Measurements from ENCODE around the gene WNT2B.

Gene WNT2B

GRCh38 chr1:112529301-112529700, 20.5 kb downstream of the WNT2B start:
- DNase-seq (ENCODE audit: low read depth): no peak

DNA sequence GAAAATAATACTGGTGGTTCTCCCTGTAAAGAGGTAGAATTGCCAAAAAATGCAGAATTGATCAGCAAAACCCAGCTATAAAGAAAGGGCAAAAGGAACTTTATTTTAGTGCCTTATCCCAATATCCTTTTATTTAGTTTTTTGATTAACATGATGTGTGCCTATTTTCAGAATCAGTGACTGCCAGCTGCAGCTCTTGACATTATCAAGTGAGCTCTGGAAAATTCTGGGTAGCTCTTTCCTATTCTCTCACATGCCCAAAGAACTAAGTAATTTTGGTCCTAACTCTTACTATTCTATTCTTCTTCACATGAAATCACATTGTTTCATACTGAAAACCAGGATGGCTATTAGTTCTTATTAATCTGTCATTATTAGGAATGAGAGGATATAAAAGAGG, 22.1 kb downstream of the WNT2B start:
- DNase-seq (ENCODE audit: low read depth): no peak

- no peak for DNase-seq (ENCODE audit: low read depth)
These were observed 23.3 kb downstream of the WNT2B start for GRCh38 chr1:112532064-112532463.

GRCh38 chr1:112533029-112533428, 24.3 kb downstream of the WNT2B start:
- peak; percentile 72 for DNase-seq (ENCODE audit: low read depth)

DNA sequence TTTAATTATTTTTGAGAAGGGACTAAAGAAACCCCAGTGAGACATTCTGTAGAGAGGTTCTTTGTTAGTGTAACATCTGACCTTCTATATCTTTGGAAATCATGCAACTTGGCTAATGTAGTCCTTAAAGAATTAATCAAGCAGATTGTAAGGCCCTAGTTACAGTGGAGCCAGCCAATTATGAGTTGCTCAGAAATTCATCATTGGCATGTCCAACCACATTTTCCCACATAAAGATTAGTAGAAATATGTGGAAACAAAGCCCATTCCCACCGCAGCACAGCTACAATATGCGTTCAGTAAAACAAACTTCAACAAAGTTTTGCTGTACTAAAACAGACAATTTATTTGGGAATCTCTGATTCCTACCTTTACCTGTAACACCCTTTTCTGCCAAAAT, 27.8 kb downstream of the WNT2B start:
- DNase-seq (ENCODE audit: low read depth): no peak

- no peak for DNase-seq (ENCODE audit: low read depth)
These were observed 28.7 kb downstream of the WNT2B start for GRCh38 chr1:112537456-112537855.

DNA sequence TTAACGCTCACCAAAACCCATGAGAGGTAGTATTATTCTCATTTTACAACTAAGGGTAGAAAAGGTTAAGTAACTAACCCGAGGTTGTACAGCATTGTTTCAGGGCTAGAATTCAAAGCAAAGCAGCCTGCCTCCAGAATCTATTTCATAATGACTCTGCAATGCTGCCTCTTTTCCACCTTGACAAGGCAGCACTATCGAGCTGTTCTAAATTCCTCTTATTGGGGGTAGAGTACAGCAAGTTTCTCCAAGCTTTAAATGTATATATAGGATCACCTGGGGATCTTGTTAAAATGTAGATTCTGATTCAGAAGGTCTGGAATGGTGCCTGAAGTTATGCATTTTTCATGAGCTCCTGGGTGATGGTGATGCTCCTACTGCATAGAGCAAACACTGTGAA, 30.1 kb downstream of the WNT2B start:
- no peak for DNase-seq (ENCODE audit: low read depth)

DNA sequence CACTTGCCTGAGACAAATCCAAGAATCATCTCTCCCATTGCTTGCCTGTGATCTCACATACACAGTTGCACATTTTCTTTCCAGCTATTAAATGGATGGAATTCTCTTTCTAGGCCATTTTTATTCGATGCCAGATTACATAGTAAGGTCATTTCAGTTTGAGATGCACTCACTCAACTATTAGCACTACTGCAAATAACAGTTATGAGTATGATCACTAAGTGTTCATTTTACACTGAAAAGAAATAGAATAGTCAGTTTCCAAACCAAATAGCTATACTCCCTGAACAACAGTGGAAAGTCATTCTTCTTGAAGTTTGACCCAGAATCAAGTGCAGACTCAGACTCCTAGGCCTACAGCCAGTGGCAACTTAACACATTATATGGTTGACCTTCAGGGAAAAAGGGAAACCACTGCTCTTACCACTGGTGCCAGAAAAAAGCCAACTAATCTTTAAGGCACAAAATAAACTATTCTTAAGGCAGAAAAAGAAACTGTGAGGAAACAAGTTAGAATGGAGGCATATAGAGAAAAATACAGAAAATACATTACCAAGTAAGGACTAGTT, 31.5 kb downstream of the WNT2B start:
- DNase-seq (ENCODE audit: low read depth): no peak

DNA sequence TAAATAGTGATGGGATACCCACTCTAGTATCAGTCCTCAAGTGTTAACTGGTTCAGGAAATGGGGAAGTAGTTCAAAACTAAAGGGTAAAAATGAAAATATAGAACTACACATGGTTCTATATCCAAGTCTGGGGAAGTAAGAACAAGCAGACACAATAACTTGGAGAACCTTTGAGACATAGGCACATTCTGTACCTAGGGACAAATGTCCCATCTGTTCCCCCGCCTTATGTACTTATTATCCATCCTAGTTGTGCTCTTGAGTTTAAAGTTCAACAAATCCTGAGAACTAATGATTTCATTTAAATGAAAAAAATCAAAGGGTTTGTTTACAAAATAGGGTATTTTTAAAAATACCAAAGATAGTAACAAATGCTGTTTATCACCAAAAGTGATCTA, 32.5 kb downstream of the WNT2B start:
- no peak for DNase-seq (ENCODE audit: low read depth)

- no peak for DNase-seq (ENCODE audit: low read depth)
These were observed 33.6 kb downstream of the WNT2B start for GRCh38 chr1:112542206-112542973.

- DNase-seq (ENCODE audit: low read depth): peak; percentile 84
These were observed 35.4 kb downstream of the WNT2B start for GRCh38 chr1:112544011-112544688.

GRCh38 chr1:112544751-112545150, 36.0 kb downstream of the WNT2B start:
- DNase-seq (ENCODE audit: low read depth): no peak

DNA sequence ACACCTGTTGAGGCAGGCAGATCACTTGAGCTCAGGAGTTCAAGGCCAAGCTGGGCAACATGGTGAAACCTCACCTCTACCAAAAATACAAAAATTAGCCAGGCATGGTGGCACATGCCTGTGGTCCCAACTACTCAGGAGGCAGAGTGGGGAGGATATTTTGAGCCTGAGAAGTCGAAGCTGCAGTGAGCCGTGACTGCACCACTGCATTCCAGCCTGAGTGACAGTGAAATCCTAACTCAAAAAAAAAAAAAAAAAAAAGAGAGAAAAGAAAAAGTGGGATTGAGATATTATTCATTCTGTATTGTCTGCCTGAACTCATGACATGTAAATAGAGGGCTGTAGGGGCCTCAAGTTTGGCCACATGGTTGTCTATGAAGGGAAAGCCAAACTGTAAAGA, 37.3 kb downstream of the WNT2B start:
- DNase-seq (ENCODE audit: low read depth): no peak

DNA sequence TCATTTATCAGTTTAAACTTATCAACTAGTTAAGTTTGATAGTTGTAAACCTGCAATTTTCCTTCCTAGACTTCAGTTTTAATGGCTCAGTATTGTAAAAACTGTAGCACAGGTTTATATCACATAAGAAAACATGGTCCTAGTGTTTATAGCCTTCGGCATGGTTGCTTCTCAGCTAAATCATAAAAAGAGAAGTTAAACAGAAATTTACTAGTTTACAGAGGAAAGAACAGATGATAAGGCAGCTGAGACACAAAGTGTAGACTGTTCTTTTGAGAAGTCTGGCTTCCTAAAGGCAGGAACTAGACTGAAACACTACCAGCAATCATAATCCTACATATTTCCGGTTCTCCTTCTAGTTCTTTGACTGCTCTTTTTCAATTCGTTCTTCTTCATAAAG, 39.8 kb downstream of the WNT2B start:
- no peak for DNase-seq (ENCODE audit: low read depth)

- DNase-seq (ENCODE audit: low read depth): no peak
These were observed 40.8 kb downstream of the WNT2B start for GRCh38 chr1:112549590-112549989.

DNA sequence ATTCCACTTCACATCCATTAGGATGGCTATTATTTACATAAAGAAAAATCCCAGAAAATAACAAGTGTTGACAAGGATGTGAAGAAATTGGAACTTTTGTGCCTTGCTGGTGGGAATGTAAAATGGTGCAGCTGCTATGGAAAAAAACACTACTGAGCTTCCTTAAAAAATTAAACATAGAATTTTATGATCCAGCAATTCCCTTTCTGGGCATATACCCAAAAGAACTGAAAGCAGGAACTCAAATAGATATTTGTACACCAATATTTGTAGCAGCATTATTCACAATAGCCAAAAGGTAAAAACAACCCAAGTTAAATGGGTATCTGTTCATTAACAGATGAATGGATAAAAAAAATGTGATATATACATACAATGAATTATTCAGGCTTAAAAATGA, 45.6 kb downstream of the WNT2B start:
- DNase-seq (ENCODE audit: low read depth): no peak

- DNase-seq (ENCODE audit: low read depth): no peak
These were observed 48.6 kb downstream of the WNT2B start for GRCh38 chr1:112557385-112557784.

DNA sequence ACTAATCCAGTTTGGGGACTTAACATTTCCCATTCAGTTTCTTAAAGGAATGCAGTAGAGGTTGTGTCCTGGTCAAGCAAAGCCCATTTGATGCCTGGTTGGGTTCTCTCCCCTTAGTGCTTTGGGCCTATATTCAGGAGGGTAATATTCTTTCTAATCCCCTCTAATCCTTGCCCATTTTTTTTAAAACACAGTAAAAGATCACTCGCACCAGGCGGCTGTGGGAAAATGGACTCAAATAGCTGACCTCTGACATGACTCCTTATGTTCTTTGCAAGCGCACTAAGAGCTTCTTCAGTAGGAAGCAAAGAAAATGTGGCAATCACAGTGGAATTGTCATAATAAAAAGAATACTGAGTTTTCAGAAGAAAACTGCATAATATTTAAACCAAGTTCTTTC, 49.9 kb downstream of the WNT2B start:
- no peak for DNase-seq (ENCODE audit: low read depth)

- DNase-seq (ENCODE audit: low read depth): no peak
These were observed 54.6 kb downstream of the WNT2B start for GRCh38 chr1:112563341-112563740.

DNA sequence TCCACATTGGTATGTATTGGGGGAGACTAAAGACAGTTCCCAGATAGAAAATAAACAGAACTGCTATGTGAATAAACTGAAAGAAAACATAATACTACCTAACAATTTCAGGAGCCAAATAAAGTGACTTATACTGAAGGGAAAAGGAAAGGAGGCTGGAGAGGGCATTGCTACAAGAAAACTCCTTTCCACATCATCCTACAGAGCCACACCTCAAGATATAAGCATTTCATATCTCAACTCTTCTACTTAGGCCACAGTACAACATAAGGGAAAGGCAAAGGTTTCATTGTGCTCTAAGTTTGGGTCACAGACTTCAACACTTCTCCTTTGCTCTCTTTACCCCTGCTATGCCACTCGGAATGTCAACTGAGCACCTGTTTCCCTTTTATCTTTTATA, 55.3 kb downstream of the WNT2B start:
- no peak for DNase-seq (ENCODE audit: low read depth)

- no peak for DNase-seq (ENCODE audit: low read depth)
These were observed 57.0 kb downstream of the WNT2B start for GRCh38 chr1:112565800-112566199.

- peak; percentile 82 for DNase-seq (ENCODE audit: low read depth)
These were observed 66.5 kb downstream of the WNT2B start for GRCh38 chr1:112575154-112575804.

- DNase-seq (ENCODE audit: low read depth): no peak
These were observed 67.5 kb downstream of the WNT2B start for GRCh38 chr1:112576240-112576639.

Measured in HS-27A (cell line).